HG02642 (cell line): ENCODE data around the gene CASKIN2.
"Not testable (repeated sequence)": the region's sequence is repeated elsewhere in the genome, so short reads cannot be mapped to it uniquely, and the experiment has no call there.

Source experiments
- ATAC-seq: cut with Tn5 transposase; IDR thresholded peaks from one replicate; pipeline ENCODE4 v1.9.1; 2021; ENCODE audit warnings: mild to moderate bottlenecking; ENCODE audit not compliant: unreplicated experiment, poor library complexity

CASKIN2 gene

GRCh38 chr17:75475144-75475835, 40.0 kb downstream of the CASKIN2 start:
- ATAC-seq = no peak

- ATAC-seq = no peak
Measured at GRCh38 chr17:75474736-75475135, 40.6 kb downstream of the CASKIN2 start.

GRCh38 chr17:75473246-75473645, 42.1 kb downstream of the CASKIN2 start:
- ATAC-seq = no peak

- no peak for ATAC-seq
Measured at GRCh38 chr17:75472119-75472518, 43.2 kb downstream of the CASKIN2 start.

- ATAC-seq = no peak
Measured at GRCh38 chr17:75471207-75471606, 44.1 kb downstream of the CASKIN2 start.

GRCh38 chr17:75468779-75469373, 46.5 kb downstream of the CASKIN2 start:
- no peak for ATAC-seq

GRCh38 chr17:75468291-75468754, 47.0 kb downstream of the CASKIN2 start:
- ATAC-seq = no peak

GRCh38 chr17:75465039-75465438, 50.3 kb downstream of the CASKIN2 start:
- ATAC-seq = no peak

GRCh38 chr17:75463603-75464002, 51.7 kb downstream of the CASKIN2 start:
- no peak for ATAC-seq

GRCh38 chr17:75460295-75460694, 55.0 kb downstream of the CASKIN2 start:
- ATAC-seq = no peak

- ATAC-seq = no peak
Measured at GRCh38 chr17:75459590-75460267, 55.6 kb downstream of the CASKIN2 start.

GRCh38 chr17:75459246-75459589, 56.1 kb downstream of the CASKIN2 start:
- ATAC-seq = no peak

GRCh38 chr17:75457047-75457654, 58.2 kb downstream of the CASKIN2 start:
- no peak for ATAC-seq

GRCh38 chr17:75456417-75457046, 58.8 kb downstream of the CASKIN2 start, which contains the start of gene TMEM94:
Gene TMEM94 (plus strand): TSS chr17:75456635. CDS start chr17:75471906, 15,271 bp downstream.
- peak; percentile 95 for ATAC-seq

GRCh38 chr17:75456039-75456416, 59.3 kb downstream of the CASKIN2 start:
- peak; percentile 11 for ATAC-seq

GRCh38 chr17:75454672-75455071, 60.7 kb downstream of the CASKIN2 start:
- ATAC-seq = not testable (repeated sequence)

GRCh38 chr17:75454193-75454592, 61.1 kb downstream of the CASKIN2 start:
- ATAC-seq = no peak

- no peak for ATAC-seq
Measured at GRCh38 chr17:75450270-75450669, 65.1 kb downstream of the CASKIN2 start.
